ENCODE data around the gene PAGE2B. TPM values are rescaled to one million over a fixed set of nuclear protein-coding genes. Genes with fewer than 3 reads are reported as not detected.
"Not testable (repeated sequence)": the region's sequence is repeated elsewhere in the genome, so short reads cannot be mapped to it uniquely, and the experiment has no call there.

The PAGE2B gene
- total and polyA plus RNA-seq, 10 donors, result 0.53 to 1.6 (median 0.61) TPM; not detected in 7

- Histone ChIP-seq H3K4me3 (no peak overlapping the region), H3K9me3 (peaks cover 0 to 2% (median 0%) of the 10 kb centered on the region in 8 donors), H3K27me3 (replicated peaks in 1 of 7) (no peaks in the 10 kb centered on the region), H3K4me1 (no peaks in the 10 kb centered on the region), H3K27ac (no peak overlapping the region), H3K36me3 (no peaks in the 10 kb centered on the region)
- no peak for DNase-seq
- intact Hi-C loops (cut with DNase I; ENCODE audit: low total_unique reads), result no loop called here
- WGBS, 5 donors, result 75 to 96% (median 82%) methylated on average over 3 of the region's 3 CpGs
- TF ChIP-seq POLR2A (IDR thresholded peaks at IDR 0.05) (no peak), CTCF (IDR thresholded peaks at IDR 0.05 in 8 of 11, conservative IDR thresholded peaks at IDR 0.05 in 3 of 11) (no peak), POLR2AphosphoS5 (IDR thresholded peaks at IDR 0.05) (no peak)
These were observed 35.4 kb upstream of the PAGE2B start for GRCh38 chrX:55039471-55039870.

GRCh38 chrX:55041514-55041913 lies 33.3 kb upstream of the PAGE2B start:
- H3K4me3 ChIP-seq, result no peak overlapping the region
- peaks cover 0 to 2% (median 0%) of the 10 kb centered on the region in 8 donors for H3K9me3 ChIP-seq
- 77 to 100% (median 96%) methylated on average over 2 to 6 of the region's 6 CpGs for WGBS, 5 donors
- intact Hi-C loops (cut with DNase I; ENCODE audit: low total_unique reads), result no loop called here
- no peak for DNase-seq
- TF ChIP-seq POLR2AphosphoS5 (IDR thresholded peaks at IDR 0.05), result no peak
- TF ChIP-seq POLR2A (IDR thresholded peaks at IDR 0.05), result no peak
- H3K36me3 ChIP-seq, result no peaks in the 10 kb centered on the region
- H3K27me3 ChIP-seq (replicated peaks in 1 of 7), result no peaks in the 10 kb centered on the region
- no peaks in the 10 kb centered on the region for H3K4me1 ChIP-seq
- no peak overlapping the region for H3K27ac ChIP-seq

- peaks cover 0 to 18% (median 0%) of the 10 kb centered on the region in 8 donors for H3K9me3 ChIP-seq
- H3K4me1 ChIP-seq; H3K4me3 ChIP-seq; H3K27ac ChIP-seq; intact Hi-C loops (cut with DNase I; ENCODE audit: low total_unique reads); H3K36me3 ChIP-seq; H3K27me3 ChIP-seq (replicated peaks in 1 of 7); DNase-seq: not testable (repeated sequence)
- 73 to 100% (median 86%) methylated on average over 2 of the region's 2 CpGs for WGBS, 5 donors
These were observed 24.2 kb upstream of the PAGE2B start for GRCh38 chrX:55050599-55050998.

- no peak for DNase-seq
- H3K4me3 ChIP-seq, result peak overlapping the region in 2 of 8 donors; percentile 7 to 49
These were observed 17.8 kb upstream of the PAGE2B start for GRCh38 chrX:55056820-55057674.

More at GRCh38 chrX:55056820-55057674, 17.8 kb upstream of the PAGE2B start:
- Histone ChIP-seq H3K27me3 (replicated peaks in 1 of 7) (no peaks in the 10 kb centered on the region), H3K9me3 (peaks cover 0 to 8% (median 0%) of the 10 kb centered on the region in 8 donors), H3K4me1 (peaks cover 0 to 9% (median 4%) of the 10 kb centered on the region in 6 donors), H3K36me3 (no peaks in the 10 kb centered on the region), H3K27ac (no peak overlapping the region)
- TF ChIP-seq POLR2AphosphoS5 (IDR thresholded peaks at IDR 0.05) (no peak), POLR2A (IDR thresholded peaks at IDR 0.05) (no peak), CTCF (IDR thresholded peaks at IDR 0.05 in 8 of 11, conservative IDR thresholded peaks at IDR 0.05 in 3 of 11) (no peak)
- WGBS, 5 donors, result 8 to 29% (median 19%) methylated on average over 7 of the region's 7 CpGs
- intact Hi-C loops (cut with DNase I; ENCODE audit: low total_unique reads), result no loop called here
